K562 (cell line): ENCODE data around the gene CEP85L. TPM values are rescaled to one million over a fixed set of nuclear protein-coding genes. Genes with fewer than 3 reads are reported as not detected.

ENCODE experiments used
- ATAC-seq: fragments of 200-7000 bp; cut with Tn5 transposase; 3 replicates; pipeline ENCODE4 v1.9.1; 2020; ENCODE audit warnings: moderate library complexity
- BruUV-seq: library from RNA; stranded (reverse); fragments of 400-500 nt; replicated peaks from 2 replicates; lab custom pipeline; 2021; lab: Mats Ljungman, UMichigan
- CTCF ChIA-PET: fragments of 300-600 bp; formaldehyde crosslinking; extraction: SDS; loops from one replicate; lab custom pipeline; 2021; ENCODE audit warnings: low intra/inter-chr PET ratio; lab: Yijun Ruan, JAX
- POLR2A ChIA-PET: fragments of 300-600, 350-650 bp; sonication (Branson Sonifier 250); formaldehyde crosslinking; extraction: SDS; loops from one replicate; lab custom pipeline; 2021; ENCODE audit warnings: antibody characterized with exemption, inconsistent platforms; lab: Yijun Ruan, JAX
- DNase-seq, 4 experiments: peaks; one replicate each; pipeline versions ENCODE4 v3.0.0 to v3.0.0-alpha.2; 2011 to 2018; ENCODE audit warnings: low spot score in 3 of 4, mixed read lengths in 3 of 4; ENCODE audit errors: extremely low read depth in 1 of 4
- FAIRE-seq: peaks from 2 replicates; lab custom pipeline; 2011; peaks lifted over from hg19 to GRCh38; lab: Jason Lieb, UNC
- H2AFZ ChIP-seq: 2 replicates; pipeline ENCODE4 v1.6.0; 2011; ENCODE audit warnings: low read depth, low read length, control low read depth, inconsistent platforms
- H3K27ac ChIP-seq: fragments of 200-600 bp; 3 replicates; pipeline ENCODE4 v1.8.0; 2011; ENCODE audit warnings: low read depth, mild to moderate bottlenecking, control low read depth, inconsistent platforms, low read length, moderate library complexity, mixed read lengths; ENCODE audit errors: extremely low read depth
- H3K27me3 ChIP-seq, 2 experiments: fragments of 300-600 bp in 1 of 2; 2 replicates in 1 of 2; 3 replicates in 1 of 2; pipeline versions ENCODE4 v1.6.0 to v1.8.0; 2011; ENCODE audit warnings: inconsistent platforms in 2 of 2, low read length in 2 of 2, mild to moderate bottlenecking in 1 of 2, mixed read lengths in 1 of 2, moderate library complexity in 1 of 2; ENCODE audit not compliant: control insufficient read depth in 2 of 2, insufficient read depth in 2 of 2
- H3K36me3 ChIP-seq: fragments of 300-600 bp; 3 replicates; pipeline ENCODE4 v1.8.0; 2011; ENCODE audit warnings: mild to moderate bottlenecking, low read length, inconsistent platforms; ENCODE audit not compliant: control insufficient read depth, insufficient read depth
- H3K4me1 ChIP-seq, 2 experiments: fragments of 200-600 bp in 1 of 2; replicated peaks in 1 of 2; 2 replicates in 1 of 2; 3 replicates in 1 of 2; pipeline versions ENCODE4 v1.5.1 to v1.8.0; 2011; ENCODE audit warnings: inconsistent platforms in 2 of 2, low read length in 2 of 2, mild to moderate bottlenecking in 1 of 2, mixed read lengths in 1 of 2, moderate library complexity in 1 of 2; ENCODE audit not compliant: control insufficient read depth in 2 of 2, insufficient read depth in 2 of 2
- H3K4me2 ChIP-seq: 2 replicates; pipeline ENCODE4 v1.6.1; 2011; ENCODE audit warnings: low read length, control low read depth, inconsistent platforms, mixed read lengths; ENCODE audit not compliant: insufficient read depth
- H3K4me3 ChIP-seq: fragments of 200-600 bp; sonication (generic), shearing (Covaris generic); 2 replicates; pipeline ENCODE4 v1.5.1; 2016; ENCODE audit warnings: control low read depth, inconsistent platforms
- H3K79me2 ChIP-seq: fragments of 200-600 bp; 3 replicates; pipeline ENCODE4 v1.8.0; 2011; ENCODE audit warnings: low read length, inconsistent platforms; ENCODE audit not compliant: control insufficient read depth, insufficient read depth
- H3K9ac ChIP-seq, 2 experiments: 2 replicates each; pipeline versions ENCODE4 v1.6.0 to v1.6.1; 2011; ENCODE audit warnings: low read depth in 2 of 2, low read length in 2 of 2, control low read depth in 1 of 2, inconsistent platforms in 1 of 2, mild to moderate bottlenecking in 1 of 2, mixed read lengths in 1 of 2; ENCODE audit not compliant: insufficient read depth in 1 of 2
- H3K9me1 ChIP-seq: one replicate; pipeline ENCODE4 v1.6.0; 2011; ENCODE audit warnings: inconsistent platforms, mild to moderate bottlenecking, low read length, moderate library complexity; ENCODE audit not compliant: control insufficient read depth, insufficient read depth
- H3K9me3 ChIP-seq: replicated peaks from 2 replicates; pipeline ENCODE4 v1.5.1; 2011; ENCODE audit warnings: low read depth, low read length, inconsistent platforms; ENCODE audit not compliant: control insufficient read depth, insufficient read depth
- H4K20me1 ChIP-seq: replicated peaks from 2 replicates; pipeline ENCODE4 v1.6.1; 2011; ENCODE audit warnings: low read length, inconsistent platforms, mixed read lengths; ENCODE audit not compliant: control insufficient read depth, insufficient read depth
- CBX8 ChIP-seq: fragments of 200-600 bp; sonication (generic); IDR thresholded peaks from 2 replicates; pipeline ENCODE4 v1.6.1; 2012; ENCODE audit warnings: borderline replicate concordance, mixed run types, low read depth, mild to moderate bottlenecking, moderate library complexity, mixed read lengths, low read length, control low read depth, inconsistent platforms; ENCODE audit not compliant: poor library complexity, severe bottlenecking; ENCODE audit errors: extremely low read depth
- HDGF ChIP-seq: fragments of 450-650 bp; IDR thresholded peaks from 2 replicates; pipeline ENCODE4 v1.6.1; 2016
- MGA ChIP-seq: fragments of 450-650 bp; IDR thresholded peaks from 2 replicates; pipeline ENCODE4 v1.6.1; 2016; ENCODE audit warnings: mild to moderate bottlenecking, moderate library complexity
- MYC ChIP-seq, 2 experiments: fragments of 250-450 bp in 1 of 2; sonication (Bioruptor Pico) in 1 of 2; IDR thresholded peaks; 2 replicates each; pipeline versions ENCODE4 v1.5.1 to v1.6.1; 2012 to 2021; ENCODE audit warnings: low read depth in 2 of 2, borderline replicate concordance in 1 of 2, improper control_type of control experiment in 1 of 2, low read length in 1 of 2, mild to moderate bottlenecking in 1 of 2, moderate library complexity in 1 of 2
- SMARCC2 ChIP-seq: fragments of 450-650 bp; IDR thresholded peaks from 2 replicates; pipeline ENCODE4 v1.6.1; 2017; ENCODE audit warnings: antibody characterized with exemption, moderate library complexity, mild to moderate bottlenecking, low read depth
- SRSF1 ChIP-seq: fragments of 200-400 bp; formaldehyde crosslinking; IDR thresholded peaks from 2 replicates; pipeline ENCODE4 v1.6.1; 2017; ENCODE audit warnings: mild to moderate bottlenecking, low read depth, low read length, moderate library complexity
- ZNF165 ChIP-seq: fragments of 250-450 bp; sonication (Bioruptor Pico); IDR thresholded peaks from 2 replicates; pipeline ENCODE4 v1.4.0; 2020; ENCODE audit warnings: borderline replicate concordance
- ZNF445 ChIP-seq: fragments of 250-450 bp; sonication (Bioruptor Pico); IDR thresholded peaks from 2 replicates; pipeline ENCODE4 v1.4.0; 2020; ENCODE audit warnings: low read depth, mild to moderate bottlenecking, moderate library complexity
- ZNF589 ChIP-seq: fragments of 200-800 bp; sonication (Bioruptor generic); IDR thresholded peaks from 2 replicates; pipeline ENCODE4 v1.6.1; 2016; ENCODE audit warnings: low read depth, missing genetic modification characterization, missing compliant biosample characterization
- ZNF717 ChIP-seq: fragments of 250-450 bp; sonication (Bioruptor Pico); IDR thresholded peaks from 2 replicates; pipeline ENCODE4 v1.5.0; 2021
- ZNF778 ChIP-seq: fragments of 450-650 bp; formaldehyde crosslinking; IDR thresholded peaks from 2 replicates; pipeline ENCODE4 v1.4.0; 2020; ENCODE audit warnings: mild to moderate bottlenecking, moderate library complexity
- WGBS: fragments of 100-300 bp; shearing (Covaris generic); methylation state at CpG from one replicate; pipeline ENCODE4 v1.1.6; 2016; ENCODE audit warnings: low coverage, mixed read lengths; ENCODE audit not compliant: insufficient coverage; ENCODE audit errors: missing lambda C conversion rate; 5-methylcytosine and 5-hydroxymethylcytosine counted together
- in situ Hi-C: fragments of 300-500 bp; cut with MboI; formaldehyde crosslinking; loops from 4 replicates; pipeline ENCODE4 v1.15.0; 2018; ENCODE audit warnings: inconsistent platforms, mixed read lengths
- intact Hi-C: fragments of 100-400 bp; cut with micrococcal nuclease; formaldehyde crosslinking; loops from 2 replicates; pipeline ENCODE4 v1.14.2; 2022
- polyA plus RNA-seq, 8 experiments: library from polyadenylated mRNA; depleted of rRNA in 4 of 8; stranded (reverse) in 5 of 8; unstranded in 3 of 8; fragments of >200 nt; fragmentation: Nextera tagmentation in 2 of 8; fragmentation: Illumina TruSeq in 1 of 8; extraction: Ambion mirVana in 2 of 8; extraction: Trizol in 1 of 8; gene quantifications; 2 replicates each; pipeline versions ENCODE4 v1.2.1 to v1.2.3, GENCODE V29; 2011 to 2014; ENCODE audit warnings: inconsistent platforms in 1 of 8, missing spikeins in 1 of 8
- total RNA-seq, 7 experiments: library from RNA; depleted of rRNA in 6 of 7; stranded (reverse); fragments of >200 nt in 6 of 7; fragmentation: Illumina TruSeq in 2 of 7; extraction: Trizol in 2 of 7; gene quantifications; 2 replicates each; pipeline versions ENCODE4 v1.2.1 to v1.2.3, GENCODE V29; 2011 to 2021; ENCODE audit warnings: low replicate concordance in 1 of 7

CEP85L gene
- total and polyA plus RNA-seq, 9 of the 15 experiments (the other 6 are each of a cell fraction or from before 2014, with no cell fraction given) = 4.5 to 15.8 (median 8.3) TPM

- Histone ChIP-seq H2AFZ (no peak overlapping the region), H4K20me1 (no peaks in the 10 kb centered on the region), H3K9me1 (no peaks in the 10 kb centered on the region), H3K4me1 (peaks cover 3 to 12% of the 10 kb centered on the region in 2 experiments; a peak in 2 of 5 replicates), H3K9me3 (no peaks in the 10 kb centered on the region), H3K9ac (no peak overlapping the region), H3K4me2 (no peak overlapping the region), H3K27ac (no peak overlapping the region), H3K4me3 (no peak overlapping the region), H3K36me3 (peaks cover 6% of the 10 kb centered on the region; the same call in 2 of the 3 replicates), H3K27me3 (no peaks in the 10 kb centered on the region), H3K79me2 (no peaks in the 10 kb centered on the region)
- ChIA-PET POLR2A (interaction anchor here (0.7 to 1.3 kb wide), 2 partner anchors 10 to 406 kb away, joined by 3 read pairs; no protein-coding TSS in a partner anchor), CTCF (no interaction called here)
- WGBS = 96% methylated on average over 2 of the region's 2 CpGs
- ATAC-seq = no peak
- intact Hi-C loops = loop anchor here (5.0 kb wide), 1 partner anchor 97 kb away; no protein-coding TSS in a partner anchor
- in situ Hi-C loops = no loop called here
- no peak for FAIRE-seq
- BruUV-seq = no TSS peak
- DNase-seq = no peak
- TF ChIP-seq ZNF445 (no peak), ZNF589 (CRISPR knock-in tag) (no peak), MGA (no peak), HDGF (no peak), MYC (IDR thresholded peaks at IDR 0.05; ENCODE audit: low read depth, low read length) (no peak), MYC (CRISPR knock-in tag; IDR thresholded peaks at IDR 0.05; ENCODE audit: borderline replicate concordance, low read depth) (no peak), ZNF165 (CRISPR knock-in tag) (no peak), ZNF778 (CRISPR knock-in tag) (no peak), SMARCC2 (no peak), ZNF717 (CRISPR knock-in tag) (no peak), SRSF1 (no peak), CBX8 (no peak)
Observed at GRCh38 chr6:118504611-118505010, 146.8 kb downstream of the CEP85L start.
